ENCODE results near the gene DOCK10.

Gene DOCK10

DNA sequence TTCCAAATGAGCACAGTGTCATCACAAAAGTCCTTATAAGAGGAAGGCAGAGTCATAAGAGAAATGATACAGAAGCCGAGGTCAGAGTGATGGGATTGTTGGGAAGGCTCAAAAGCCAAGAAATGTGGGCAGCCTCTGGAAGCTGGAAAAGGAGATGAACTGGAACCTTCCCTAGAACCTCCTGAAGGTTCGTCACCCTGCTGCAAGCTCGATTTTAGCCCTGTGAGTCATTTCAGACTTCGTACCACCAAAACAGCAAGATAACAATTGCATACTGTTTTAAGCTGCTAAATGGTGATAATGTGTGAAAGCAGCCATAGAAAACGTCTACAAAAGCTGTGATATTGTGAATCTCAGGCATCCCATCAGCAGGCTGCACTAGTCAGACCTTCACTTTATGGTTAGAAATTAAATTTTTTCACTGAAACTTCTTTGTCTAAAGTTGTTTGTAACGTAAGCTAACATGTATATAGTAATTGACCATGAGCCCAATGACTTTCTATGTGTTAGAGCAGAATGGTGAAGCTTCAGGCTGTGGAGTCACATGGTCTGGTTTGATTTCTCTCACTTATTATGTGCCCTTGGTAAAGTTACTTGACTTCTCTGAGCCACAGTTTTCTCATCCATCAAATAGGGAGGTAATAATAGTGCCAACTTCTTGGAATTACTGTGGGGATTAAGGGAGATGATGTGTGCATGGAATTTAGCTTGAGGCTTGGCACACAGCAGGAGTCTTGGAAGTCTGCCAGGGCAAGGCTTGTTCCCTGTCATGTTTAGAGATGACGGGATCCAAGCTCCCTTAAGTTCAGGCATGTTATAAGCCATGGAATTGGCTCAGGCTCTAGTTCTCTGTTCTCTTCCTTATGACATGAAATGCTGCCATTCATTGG lies 194.1 kb downstream of the DOCK10 start:
- peak; percentile 72 for DNase-seq (ENCODE audit: low spot score)
- TF ChIP-seq CTCF (conservative IDR thresholded peaks at IDR 0.05; ENCODE audit: low read depth) = no peak
- ChIA-PET CTCF (interaction anchor here (0.6 kb wide), 1 partner anchor 13 kb away, joined by 4 read pairs; no protein-coding TSS in a partner anchor), POLR2A (ENCODE audit: low non-redundant PET) (no interaction called here)
- peak overlapping the region; percentile 79 for H3K27ac ChIP-seq

- H3K27ac ChIP-seq = no peak overlapping the region
- ChIA-PET POLR2A (ENCODE audit: low non-redundant PET) (no interaction called here), CTCF (no interaction called here)
- TF ChIP-seq CTCF (conservative IDR thresholded peaks at IDR 0.05; ENCODE audit: low read depth) = no peak
- DNase-seq (ENCODE audit: low spot score) = no peak
These were observed 194.9 kb downstream of the DOCK10 start for GRCh38 chr2:224847381-224847780.

DNA sequence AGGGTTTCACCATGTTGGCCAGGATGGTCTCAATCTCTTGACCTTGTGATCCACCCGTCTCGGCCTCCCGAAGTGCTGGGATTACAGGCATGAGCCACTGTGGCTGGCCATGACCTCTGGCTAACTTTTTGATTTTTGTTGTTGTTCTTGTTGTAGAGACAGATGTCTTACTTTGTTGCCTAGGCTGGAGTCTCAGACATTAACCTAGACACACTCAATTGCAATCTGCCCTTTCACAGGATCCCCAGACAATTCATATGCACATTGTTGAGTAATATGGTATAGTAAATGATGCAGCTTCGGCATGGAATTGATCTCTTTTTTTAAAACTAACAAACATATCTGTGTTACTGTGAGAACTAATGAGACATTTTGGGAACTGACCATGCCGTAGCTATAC lies 195.6 kb downstream of the DOCK10 start:
- DNase-seq (ENCODE audit: low spot score) = no peak
- TF ChIP-seq CTCF (conservative IDR thresholded peaks at IDR 0.05; ENCODE audit: low read depth) = no peak
- ChIA-PET CTCF (no interaction called here), POLR2A (ENCODE audit: low non-redundant PET) (no interaction called here)
- H3K27ac ChIP-seq = no peak overlapping the region

DNA sequence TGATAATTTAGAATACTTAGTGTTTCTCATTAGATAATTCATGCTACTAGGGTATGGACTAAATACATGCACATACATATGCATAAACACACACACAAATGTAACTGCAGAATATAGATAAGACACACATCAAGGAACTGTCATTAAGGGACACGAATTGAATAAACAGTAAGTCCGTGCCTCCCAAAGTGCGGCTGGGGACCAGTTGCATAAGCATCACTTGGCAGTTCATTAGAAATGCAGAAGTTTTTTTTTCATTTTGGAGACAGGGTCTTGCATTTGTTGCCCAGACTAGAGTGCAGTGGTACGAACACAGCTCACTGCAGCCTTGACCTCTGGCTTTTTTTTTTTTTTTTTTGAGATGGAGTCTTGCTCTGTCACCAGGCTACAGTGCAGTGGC lies 196.1 kb downstream of the DOCK10 start:
- no peak overlapping the region for H3K27ac ChIP-seq
- DNase-seq (ENCODE audit: low spot score) = no peak
- CTCF ChIA-PET = no interaction called here
- TF ChIP-seq CTCF (conservative IDR thresholded peaks at IDR 0.05; ENCODE audit: low read depth) = no peak
- POLR2A ChIA-PET (ENCODE audit: low non-redundant PET) = no interaction called here

DNA sequence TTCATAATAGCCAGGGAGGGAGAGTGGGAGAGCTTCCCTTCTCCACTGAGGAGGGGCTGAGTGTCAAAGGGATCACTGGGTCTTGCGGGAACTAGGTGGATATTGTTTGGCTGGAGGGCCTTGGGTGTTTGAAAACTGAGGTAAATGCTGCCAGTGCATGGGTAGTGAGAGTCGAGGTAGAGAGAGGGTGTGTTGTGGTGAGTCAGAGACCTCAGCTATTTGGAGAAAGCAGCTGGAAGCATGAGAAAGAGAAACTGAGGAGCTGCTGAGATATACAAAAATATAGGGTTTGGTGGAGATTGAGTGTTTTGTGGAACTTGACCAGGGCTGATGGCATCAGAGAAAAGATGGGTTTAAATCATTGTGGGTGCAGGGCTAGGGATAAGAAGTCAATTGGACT lies 199.1 kb downstream of the DOCK10 start:
- POLR2A ChIA-PET (ENCODE audit: low non-redundant PET) = no interaction called here
- no peak for TF ChIP-seq CTCF (conservative IDR thresholded peaks at IDR 0.05; ENCODE audit: low read depth)
- CTCF ChIA-PET = no interaction called here
- DNase-seq (ENCODE audit: low spot score) = no peak
- no peak overlapping the region for H3K27ac ChIP-seq

- CTCF ChIA-PET = interaction anchor here (0.7 kb wide), 1 partner anchor 26 kb away, joined by 3 read pairs; no protein-coding TSS in a partner anchor
- POLR2A ChIA-PET (ENCODE audit: low non-redundant PET) = no interaction called here
- no peak for TF ChIP-seq CTCF (conservative IDR thresholded peaks at IDR 0.05; ENCODE audit: low read depth)
- no peak for DNase-seq (ENCODE audit: low spot score)
- H3K27ac ChIP-seq = no peak overlapping the region
These were observed 200.4 kb downstream of the DOCK10 start for GRCh38 chr2:224841910-224842309.
